HCT116 (cell line): Measurements from ENCODE around the gene GBP7. TPM values are rescaled to one million over a fixed set of nuclear protein-coding genes. Genes with fewer than 3 reads are reported as not detected.

Experiments
- ATAC-seq: fragments of 200-7000 bp; cut with Tn5 transposase; 2 replicates; pipeline ENCODE4 v1.9.1; 2020; ENCODE audit warnings: mild to moderate bottlenecking, moderate library complexity
- BruUV-seq: library from RNA; stranded (reverse); fragments of 400-500 nt; replicated peaks from 2 replicates; lab custom pipeline; 2021; lab: Mats Ljungman, UMichigan
- CTCF ChIA-PET: fragments of 300-600 bp; sonication (Branson Sonifier 250); formaldehyde crosslinking; loops from one replicate; lab custom pipeline; 2021; ENCODE audit warnings: antibody characterized with exemption; lab: Charles Lee
- POLR2A ChIA-PET: fragments of 300-600, 350-600 bp; sonication (Branson Sonifier 250); formaldehyde crosslinking; loops from one replicate; lab custom pipeline; 2021; ENCODE audit warnings: antibody characterized with exemption; lab: Charles Lee
- RAD21 ChIA-PET, 2 experiments: fragments of 300-600 bp; sonication (Branson Sonifier 250); formaldehyde crosslinking; loops; one replicate each; lab custom pipeline; 2023; ENCODE audit warnings: low total read pairs in 2 of 2; ENCODE audit not compliant: uncharacterized antibody in 2 of 2, unreplicated experiment in 2 of 2, low non-redundant PET in 1 of 2; lab: Charles Lee
- DNase-seq: peaks from one replicate; pipeline ENCODE4 v3.0.0-alpha.2; 2010; ENCODE audit warnings: low read depth, low spot score
- H2AFZ ChIP-seq: fragments of 200-600 bp; shearing (Covaris generic), sonication (generic); 2 replicates; pipeline ENCODE4 v1.6.1; 2017; ENCODE audit warnings: low read depth, mixed run types, mixed read lengths, antibody characterized with exemption, low read length; ENCODE audit not compliant: poor library complexity, severe bottlenecking
- H3K27ac ChIP-seq: 2 replicates; pipeline ENCODE4 v1.5.1; 2012; ENCODE audit warnings: low read depth, low read length
- H3K27me3 ChIP-seq: fragments of 200-600 bp; sonication (generic); 2 replicates; pipeline ENCODE4 v1.6.1; 2016; ENCODE audit warnings: mixed run types, low read length, mixed read lengths; ENCODE audit not compliant: insufficient read depth
- H3K36me3 ChIP-seq, 2 experiments: fragments of 200-500 bp in 1 of 2; fragments of 200-600 bp in 1 of 2; sonication (Bioruptor generic) in 1 of 2; sonication (generic) in 1 of 2; 2 replicates each; pipeline versions ENCODE4 v1.5.1 to v1.6.1; 2014 to 2016; ENCODE audit warnings: low read length in 2 of 2, inconsistent platforms in 1 of 2, mixed read lengths in 1 of 2, mixed run types in 1 of 2; ENCODE audit not compliant: insufficient read depth in 2 of 2, control insufficient read depth in 1 of 2
- H3K4me1 ChIP-seq, 2 experiments: fragments of 200-600 bp in 1 of 2; sonication (generic) in 1 of 2; 2 replicates each; pipeline versions ENCODE4 v1.5.1 to v1.6.1; 2012 to 2017; ENCODE audit warnings: low read length in 2 of 2, inconsistent platforms in 1 of 2, mild to moderate bottlenecking in 1 of 2, mixed read lengths in 1 of 2, mixed run types in 1 of 2, moderate library complexity in 1 of 2; ENCODE audit not compliant: insufficient read depth in 2 of 2, control insufficient read depth in 1 of 2
- H3K4me2 ChIP-seq: fragments of 200-600 bp; sonication (generic); 2 replicates; pipeline ENCODE4 v1.6.1; 2017; ENCODE audit warnings: mixed run types, low read length, mixed read lengths
- H3K4me3 ChIP-seq, 2 experiments: fragments of 200-600 bp in 1 of 2; sonication (generic) in 1 of 2; replicated peaks in 1 of 2; 2 replicates each; pipeline ENCODE4 v1.5.1; 2011 to 2016; ENCODE audit warnings: low read length in 2 of 2, control low read depth in 1 of 2, low read depth in 1 of 2, mild to moderate bottlenecking in 1 of 2, mixed read lengths in 1 of 2, mixed run types in 1 of 2
- H3K79me2 ChIP-seq: fragments of 200-600 bp; sonication (generic); 2 replicates; pipeline ENCODE4 v1.6.1; 2017; ENCODE audit warnings: mild to moderate bottlenecking, mixed run types, low read length, moderate library complexity, mixed read lengths; ENCODE audit not compliant: insufficient read depth
- H3K9ac ChIP-seq: fragments of 200-600 bp; sonication (generic); 2 replicates; pipeline ENCODE4 v1.6.1; 2016; ENCODE audit warnings: low read length, mixed read lengths
- H3K9me2 ChIP-seq: fragments of 200-600 bp; sonication (generic), shearing (Covaris generic); 2 replicates; pipeline ENCODE4 v1.6.1; 2017; ENCODE audit warnings: mixed run types, mild to moderate bottlenecking, moderate library complexity; ENCODE audit not compliant: insufficient read depth
- H3K9me3 ChIP-seq, 2 experiments: fragments of 200-500 bp in 1 of 2; fragments of 200-600 bp in 1 of 2; sonication (Bioruptor generic) in 1 of 2; sonication (generic) in 1 of 2; 2 replicates each; pipeline ENCODE4 v1.6.1; 2014 to 2017; ENCODE audit warnings: low read length in 2 of 2, mixed read lengths in 2 of 2, inconsistent platforms in 1 of 2, low read depth in 1 of 2, mild to moderate bottlenecking in 1 of 2, mixed run types in 1 of 2, moderate library complexity in 1 of 2; ENCODE audit not compliant: control insufficient read depth in 1 of 2, insufficient read depth in 1 of 2
- H4K20me1 ChIP-seq: fragments of 200-600 bp; sonication (generic), shearing (Covaris generic); 2 replicates; pipeline ENCODE4 v1.6.1; 2017; ENCODE audit warnings: mixed run types, mild to moderate bottlenecking, moderate library complexity; ENCODE audit not compliant: insufficient read depth
- ATF3 ChIP-seq: IDR thresholded peaks from 2 replicates; pipeline ENCODE4 v1.6.1; 2012
- CEBPB ChIP-seq: IDR thresholded peaks from 2 replicates; pipeline ENCODE4 v1.6.1; 2012; ENCODE audit warnings: low read depth
- CTCF ChIP-seq, 3 experiments: fragments of 200-600 bp in 1 of 3; sonication (generic) in 1 of 3; IDR thresholded peaks in 2 of 3; conservative IDR thresholded peaks in 1 of 3; 2 replicates each; pipeline ENCODE4 v1.5.1; 2012 to 2017; ENCODE audit warnings: low read depth in 2 of 3, low read length in 2 of 3, antibody characterized with exemption in 1 of 3, borderline replicate concordance in 1 of 3, control low read depth in 1 of 3, mild to moderate bottlenecking in 1 of 3, mixed read lengths in 1 of 3, mixed run types in 1 of 3, moderate library complexity in 1 of 3; ENCODE audit not compliant: insufficient read depth in 1 of 3
- EGR1 ChIP-seq: IDR thresholded peaks from 2 replicates; pipeline ENCODE4 v1.6.1; 2012; ENCODE audit warnings: low read depth
- ELF1 ChIP-seq: IDR thresholded peaks from 2 replicates; pipeline ENCODE4 v1.6.1; 2012; ENCODE audit warnings: low read depth, borderline replicate concordance
- EZH2 ChIP-seq: fragments of 200-600 bp; sonication (generic); IDR thresholded peaks from 2 replicates; pipeline ENCODE4 v1.6.1; 2017; ENCODE audit warnings: antibody characterized with exemption, mixed run types
- EZH2phosphoT487 ChIP-seq: fragments of 200-600 bp; IDR thresholded peaks from 2 replicates; pipeline ENCODE4 v1.6.1; 2018; ENCODE audit warnings: antibody characterized with exemption, borderline replicate concordance
- FOSL1 ChIP-seq: IDR thresholded peaks from 2 replicates; pipeline ENCODE4 v1.6.1; 2012; ENCODE audit warnings: low read depth
- JUND ChIP-seq: IDR thresholded peaks from 2 replicates; pipeline ENCODE4 v1.6.1; 2012
- POLR2A ChIP-seq: IDR thresholded peaks from 2 replicates; pipeline ENCODE4 v1.7.0; 2011; ENCODE audit warnings: borderline replicate concordance; ENCODE audit not compliant: insufficient read depth, insufficient read length; ENCODE audit errors: extremely low read depth
- POLR2AphosphoS5 ChIP-seq: IDR thresholded peaks from 2 replicates; pipeline ENCODE4 v1.6.1; 2011; ENCODE audit warnings: mild to moderate bottlenecking, low read depth, low read length, moderate library complexity
- RAD21 ChIP-seq: IDR thresholded peaks from 2 replicates; pipeline ENCODE4 v1.6.1; 2012; ENCODE audit warnings: low read depth, mild to moderate bottlenecking
- REST ChIP-seq: IDR thresholded peaks from 2 replicates; pipeline ENCODE4 v1.6.1; 2012; ENCODE audit warnings: low read depth
- SRF ChIP-seq: IDR thresholded peaks from 2 replicates; pipeline ENCODE4 v1.6.1; 2012; ENCODE audit warnings: low read depth
- TCF7L2 ChIP-seq: IDR thresholded peaks from 2 replicates; pipeline ENCODE4 v1.7.0; 2011; ENCODE audit warnings: borderline replicate concordance, inconsistent platforms; ENCODE audit not compliant: insufficient read depth, insufficient read length; ENCODE audit errors: extremely low read depth
- YY1 ChIP-seq: IDR thresholded peaks from 2 replicates; pipeline ENCODE4 v1.6.1; 2011; ENCODE audit warnings: low read length, low read depth, moderate library complexity, mild to moderate bottlenecking; ENCODE audit not compliant: insufficient replicate concordance; ENCODE audit errors: extremely low read depth
- ZBTB33 ChIP-seq: IDR thresholded peaks from 2 replicates; pipeline ENCODE4 v1.6.1; 2011; ENCODE audit warnings: mild to moderate bottlenecking, low read length, moderate library complexity; ENCODE audit not compliant: insufficient replicate concordance; ENCODE audit errors: extremely low read depth
- ZFX ChIP-seq: fragments of 450-650 bp; IDR thresholded peaks from 2 replicates; pipeline ENCODE4 v1.6.1; 2017
- ZNF274 ChIP-seq: fragments of 200-500 bp; sonication (Bioruptor generic); IDR thresholded peaks from 2 replicates; pipeline ENCODE4 v1.6.1; 2014; ENCODE audit warnings: mild to moderate bottlenecking, low read depth, low read length, inconsistent platforms
- intact Hi-C: fragments of 100-400 bp; cut with micrococcal nuclease; formaldehyde crosslinking; loops from 2 replicates; pipeline ENCODE4 v1.10.0; 2022
- total RNA-seq: library from RNA; stranded (reverse); gene quantifications from one replicate; pipeline ENCODE4 v1.2.1, GENCODE V29; 2021; ENCODE audit not compliant: unreplicated experiment

Gene GBP7
- total RNA-seq, 1 experiment from 2014 or later, result not detected

- Histone ChIP-seq H3K9me3 (no peaks in the 10 kb centered on the region), H3K4me1 (no peaks in the 10 kb centered on the region), H2AFZ (no peak overlapping the region), H3K9ac (no peak overlapping the region), H3K27me3 (no peaks in the 10 kb centered on the region), H3K36me3 (no peaks in the 10 kb centered on the region), H3K4me2 (no peak overlapping the region), H3K79me2 (no peaks in the 10 kb centered on the region), H3K9me2 (no peaks in the 10 kb centered on the region), H3K27ac (no peak overlapping the region), H3K4me3 (no peak overlapping the region), H4K20me1 (no peaks in the 10 kb centered on the region)
- no peak for DNase-seq
- POLR2A ChIA-PET, result no interaction called here
- RAD21 ChIA-PET, result no interaction called here
- BruUV-seq, result no TSS peak
- TF ChIP-seq POLR2AphosphoS5 (no peak), EZH2phosphoT487 (no peak), YY1 (no peak), JUND (no peak), EZH2 (no peak), CTCF (IDR thresholded peaks at IDR 0.05 in 2 of 3, conservative IDR thresholded peaks at IDR 0.05 in 1 of 3; ENCODE audit: borderline replicate concordance in 1 of 3, insufficient read depth in 1 of 3, low read depth in 2 of 3, low read length in 2 of 3) (no peak), SRF (no peak), FOSL1 (no peak), ZFX (no peak), ATF3 (no peak), REST (no peak), ELF1 (no peak), TCF7L2 (no peak), RAD21 (no peak), POLR2A (no peak), EGR1 (no peak), ZBTB33 (no peak), CEBPB (no peak), ZNF274 (no peak)
- CTCF ChIA-PET, result no interaction called here
- no peak for ATAC-seq
- intact Hi-C loops, result no loop called here
Measured at GRCh38 chr1:89179343-89179742, 3.5 kb upstream of the GBP7 start.
